ENCODE measurements around the gene OR2W3.
"Not testable (repeated sequence)": the region's sequence is repeated elsewhere in the genome, so short reads cannot be mapped to it uniquely, and the experiment has no call there.

The OR2W3 gene

DNA sequence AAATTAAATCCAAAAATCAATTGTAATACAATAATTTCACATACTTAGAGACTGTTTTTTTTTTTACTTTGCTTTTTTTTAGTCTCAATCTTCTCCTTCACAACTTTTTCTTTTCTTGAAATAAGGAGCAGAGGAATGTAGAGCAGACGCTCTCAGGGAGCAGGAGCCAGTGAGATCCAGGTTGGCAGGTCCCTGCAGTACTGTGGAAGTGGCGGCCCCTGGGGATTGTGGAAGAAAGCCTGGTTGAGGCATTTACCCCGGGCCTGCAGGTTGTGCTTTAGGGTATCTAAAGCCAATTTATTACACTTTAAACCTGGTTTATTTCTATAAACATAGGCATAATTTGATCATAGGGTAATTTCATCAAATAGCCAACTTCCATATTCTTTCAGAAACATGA lies 28.6 kb downstream of the OR2W3 start:
- no peak for DNase-seq

DNA sequence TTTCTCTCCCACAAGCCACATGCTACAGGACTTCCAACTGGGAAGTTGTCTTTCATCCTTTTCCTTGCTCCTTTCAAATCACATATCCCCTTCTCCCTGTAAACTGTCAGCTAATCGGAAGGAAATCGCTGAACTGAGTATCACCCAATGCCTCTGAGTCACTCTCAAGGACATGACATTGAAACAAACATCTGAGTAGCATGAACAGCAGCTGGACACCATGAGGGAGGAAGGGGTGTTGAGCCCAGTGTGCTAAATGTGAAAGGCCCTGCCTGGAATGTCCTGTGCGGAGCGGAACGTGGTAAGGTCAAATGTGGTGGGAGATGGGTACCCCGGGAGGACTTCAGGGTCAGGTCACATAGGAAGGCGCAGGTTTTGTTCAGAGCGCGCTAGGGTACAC lies 29.5 kb downstream of the OR2W3 start, which contains the start of gene OR2AJ1:
Gene OR2AJ1 (plus strand): TSS at position 22 of the 400 bp plus-strand sequence. CDS start 8,880 bp downstream, outside the sequence.
- DNase-seq, result no peak

DNA sequence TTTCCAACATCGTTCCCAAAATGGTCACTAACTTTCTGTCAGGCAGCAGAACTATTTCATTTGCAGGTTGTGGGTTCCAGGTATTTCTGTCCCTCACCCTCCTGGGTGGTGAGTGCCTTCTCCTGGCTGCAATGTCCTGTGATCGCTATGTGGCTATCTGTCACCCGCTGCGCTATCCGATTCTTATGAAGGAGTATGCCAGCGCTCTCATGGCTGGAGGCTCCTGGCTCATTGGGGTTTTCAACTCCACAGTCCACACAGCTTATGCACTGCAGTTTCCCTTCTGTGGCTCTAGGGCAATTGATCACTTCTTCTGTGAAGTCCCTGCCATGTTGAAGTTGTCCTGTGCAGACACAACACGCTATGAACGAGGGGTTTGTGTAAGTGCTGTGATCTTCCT lies 38.6 kb downstream of the OR2W3 start:
- DNase-seq, result no peak

DNA sequence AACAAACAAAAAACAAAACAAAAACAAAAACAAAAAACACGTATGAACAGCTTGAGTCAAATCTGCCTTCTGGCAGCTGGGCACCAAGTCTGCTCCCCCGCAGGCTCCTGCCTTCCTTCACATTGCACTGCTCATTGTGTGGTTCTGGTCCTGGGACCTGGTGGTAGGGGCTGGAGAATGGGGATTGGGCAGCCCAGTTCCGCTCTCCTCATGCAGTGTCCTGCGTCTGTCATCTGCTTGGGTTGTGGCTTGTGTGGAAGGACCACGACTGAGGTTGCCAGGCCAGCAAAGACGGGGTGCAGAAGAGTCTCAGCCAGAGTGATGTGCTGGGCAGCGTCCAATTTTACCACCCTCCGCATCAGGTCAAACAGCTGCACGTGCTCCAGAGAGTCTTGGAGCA lies 40.4 kb downstream of the OR2W3 start:
- DNase-seq, result no peak

DNA sequence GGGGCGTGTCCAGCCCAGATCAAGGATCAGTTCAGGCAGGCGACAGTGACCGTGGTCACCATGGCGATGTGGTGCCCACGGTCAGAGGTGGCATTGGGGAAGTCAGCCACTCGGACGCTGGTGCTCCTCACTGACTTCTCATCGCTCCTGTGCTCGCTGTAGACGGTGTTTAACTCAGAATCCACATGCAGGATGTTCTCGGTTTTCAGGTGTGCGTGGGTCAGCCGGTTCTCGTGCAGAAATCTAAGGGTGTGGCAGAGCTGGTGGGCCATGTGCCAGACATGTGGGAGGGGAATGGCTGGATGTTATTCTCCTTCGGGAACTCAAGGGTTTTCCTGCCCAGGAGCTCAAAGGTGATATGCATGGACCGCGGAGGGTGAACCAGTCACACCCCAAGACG lies 41.0 kb downstream of the OR2W3 start:
- no peak for DNase-seq

DNA sequence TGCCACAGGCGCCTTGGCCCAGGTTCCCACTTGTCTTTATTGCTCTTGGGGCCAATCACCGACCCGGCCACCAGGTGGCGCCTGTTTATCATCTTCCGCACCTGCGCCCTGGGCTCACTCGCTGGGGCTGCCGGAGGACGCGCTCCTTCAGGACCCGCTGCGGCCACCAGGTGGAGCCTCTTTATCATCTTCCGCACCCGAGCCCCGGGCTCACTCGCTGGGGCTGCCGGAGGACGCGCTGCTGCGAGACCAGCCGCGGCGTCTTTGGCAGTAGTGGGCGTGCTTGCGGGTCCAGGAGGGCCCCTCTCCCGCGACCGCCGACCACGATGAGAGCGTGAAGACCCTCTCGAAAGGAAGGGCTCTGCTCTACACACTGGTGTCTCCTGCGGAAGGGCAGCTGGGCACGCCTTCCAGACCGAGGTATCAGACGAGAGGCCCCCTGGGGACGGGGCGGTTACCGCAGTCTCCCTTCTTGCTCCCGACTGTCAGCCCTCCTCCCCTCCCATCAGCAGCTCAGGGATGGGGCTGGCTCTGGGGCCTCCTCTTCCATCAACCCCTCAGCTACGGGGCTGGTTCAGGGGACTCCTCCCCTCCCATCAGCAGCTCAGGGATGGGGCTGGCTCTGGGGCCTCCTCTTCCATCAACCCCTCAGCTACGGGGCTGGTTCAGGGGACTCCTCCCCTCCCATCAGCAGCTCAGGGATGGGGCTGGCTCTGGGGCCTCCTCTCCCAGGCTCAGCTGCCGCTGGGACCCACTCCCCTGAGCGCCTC lies 41.8 kb downstream of the OR2W3 start:
- DNase-seq, result not testable (repeated sequence)

DNA sequence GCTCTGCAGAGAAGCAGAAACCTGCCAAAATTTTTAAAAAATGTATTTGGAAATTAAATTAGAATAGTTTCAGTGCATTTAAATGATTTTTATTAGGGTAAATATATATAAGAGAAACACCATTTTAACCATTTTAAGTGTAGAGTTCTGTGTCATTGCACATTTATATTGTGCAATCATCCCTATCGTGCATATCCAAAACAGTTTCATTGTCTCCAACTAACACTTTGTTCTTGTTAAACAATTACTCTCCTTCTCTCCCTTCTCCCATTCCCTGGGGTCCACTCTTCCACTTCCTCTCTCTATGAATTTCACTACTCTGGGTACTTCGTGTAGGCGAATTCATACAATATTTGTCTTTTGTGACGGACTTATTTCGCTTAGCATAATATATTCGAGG lies 47.2 kb downstream of the OR2W3 start:
- no peak for DNase-seq

Measured in NCI-H446 (cell line).